Smooth muscle cell (in vitro differentiated cells): Measurements from ENCODE around the gene FRMD1. TPM values are rescaled to one million over a fixed set of nuclear protein-coding genes. Genes with fewer than 3 reads are reported as not detected.

Experiments used
- DNase-seq: peaks from one replicate; lab custom pipeline; 2025; ENCODE audit not compliant: unreplicated experiment; lab: John Stamatoyannopoulos, UW
- H2AFZ ChIP-seq: fragments of 200-600 bp; sonication (generic); 2 replicates; pipeline ENCODE4 v1.6.0; 2016; ENCODE audit warnings: antibody characterized with exemption, low read depth, mild to moderate bottlenecking
- H3F3A ChIP-seq: fragments of 200-600 bp; sonication (generic); 2 replicates; pipeline ENCODE4 v1.6.0; 2017; ENCODE audit warnings: antibody characterized with exemption, low read depth
- H3K27ac ChIP-seq: fragments of 200-600 bp; sonication (generic); 2 replicates; pipeline ENCODE4 v1.5.1; 2016; ENCODE audit warnings: low read depth, mild to moderate bottlenecking
- H3K27me3 ChIP-seq: fragments of 200-600 bp; sonication (generic); 2 replicates; pipeline ENCODE4 v1.6.1; 2016; ENCODE audit warnings: low read depth, mild to moderate bottlenecking
- H3K36me3 ChIP-seq: fragments of 200-600 bp; sonication (generic); 2 replicates; pipeline ENCODE4 v1.5.1; 2016; ENCODE audit warnings: low read depth
- H3K4me1 ChIP-seq: fragments of 200-600 bp; sonication (generic); 2 replicates; pipeline ENCODE4 v1.5.1; 2016; ENCODE audit warnings: low read depth
- H3K4me2 ChIP-seq: fragments of 200-600 bp; sonication (generic); 2 replicates; pipeline ENCODE4 v1.6.0; 2016; ENCODE audit warnings: mild to moderate bottlenecking
- H3K4me3 ChIP-seq: fragments of 200-600 bp; sonication (generic); 2 replicates; pipeline ENCODE4 v1.5.1; 2016; ENCODE audit warnings: mild to moderate bottlenecking
- H3K79me2 ChIP-seq: fragments of 200-600 bp; sonication (generic); 2 replicates; pipeline ENCODE4 v1.6.0; 2016; ENCODE audit warnings: low read depth, mild to moderate bottlenecking
- H3K9ac ChIP-seq: fragments of 200-600 bp; sonication (generic); 2 replicates; pipeline ENCODE4 v1.6.0; 2016; ENCODE audit warnings: low read depth
- H3K9me3 ChIP-seq: fragments of 200-600 bp; sonication (generic); replicated peaks from 2 replicates; pipeline ENCODE4 v1.5.1; 2016; ENCODE audit warnings: low read depth
- H4K20me1 ChIP-seq: fragments of 200-600 bp; sonication (generic); 2 replicates; pipeline ENCODE4 v1.6.0; 2016; ENCODE audit warnings: low read depth
- WGBS: methylation state at CpG from one replicate; pipeline ENCODE4 v1.1.7; 2016; ENCODE audit warnings: low lambda C conversion rate; 5-methylcytosine and 5-hydroxymethylcytosine counted together
- polyA plus RNA-seq: library from polyadenylated mRNA; unstranded; fragments of >200 nt; fragmentation: Nextera tagmentation; extraction: Ambion mirVana; gene quantifications from 2 replicates; pipeline ENCODE4 v1.2.1, GENCODE V29; 2016
- total RNA-seq: library from RNA; depleted of rRNA; stranded (reverse); fragments of >200 nt; gene quantifications from 2 replicates; pipeline ENCODE4 v1.2.3, GENCODE V29; 2014
- TF ChIP-seq, protein P1 (sequence below): fragments of 200-600 bp; sonication (generic); IDR thresholded peaks from 2 replicates; pipeline ENCODE4 v1.5.1; 2017; ENCODE audit warnings: borderline replicate concordance, mild to moderate bottlenecking, antibody characterized with exemption; ENCODE audit not compliant: insufficient read depth, poor library complexity, severe bottlenecking

The FRMD1 gene
- total and polyA plus RNA-seq, 2 experiments from 2014 or later: not detected

- DNase-seq: no peak
- H3K27me3 ChIP-seq: no peaks in the 10 kb centered on the region
- H3K4me1 ChIP-seq: no peaks in the 10 kb centered on the region
- H3K27ac ChIP-seq: no peak overlapping the region
- no peak overlapping the region for H3K4me2 ChIP-seq
- H3K9me3 ChIP-seq: no peaks in the 10 kb centered on the region
- H3K4me3 ChIP-seq: no peak overlapping the region
- H3F3A ChIP-seq: no peaks in the 10 kb centered on the region
- TF ChIP-seq, protein P1, sequence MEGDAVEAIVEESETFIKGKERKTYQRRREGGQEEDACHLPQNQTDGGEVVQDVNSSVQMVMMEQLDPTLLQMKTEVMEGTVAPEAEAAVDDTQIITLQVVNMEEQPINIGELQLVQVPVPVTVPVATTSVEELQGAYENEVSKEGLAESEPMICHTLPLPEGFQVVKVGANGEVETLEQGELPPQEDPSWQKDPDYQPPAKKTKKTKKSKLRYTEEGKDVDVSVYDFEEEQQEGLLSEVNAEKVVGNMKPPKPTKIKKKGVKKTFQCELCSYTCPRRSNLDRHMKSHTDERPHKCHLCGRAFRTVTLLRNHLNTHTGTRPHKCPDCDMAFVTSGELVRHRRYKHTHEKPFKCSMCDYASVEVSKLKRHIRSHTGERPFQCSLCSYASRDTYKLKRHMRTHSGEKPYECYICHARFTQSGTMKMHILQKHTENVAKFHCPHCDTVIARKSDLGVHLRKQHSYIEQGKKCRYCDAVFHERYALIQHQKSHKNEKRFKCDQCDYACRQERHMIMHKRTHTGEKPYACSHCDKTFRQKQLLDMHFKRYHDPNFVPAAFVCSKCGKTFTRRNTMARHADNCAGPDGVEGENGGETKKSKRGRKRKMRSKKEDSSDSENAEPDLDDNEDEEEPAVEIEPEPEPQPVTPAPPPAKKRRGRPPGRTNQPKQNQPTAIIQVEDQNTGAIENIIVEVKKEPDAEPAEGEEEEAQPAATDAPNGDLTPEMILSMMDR: no peak
- no peaks in the 10 kb centered on the region for H4K20me1 ChIP-seq
- 89% methylated on average over 7 of the region's 7 CpGs for WGBS
- H3K79me2 ChIP-seq: no peaks in the 10 kb centered on the region
- no peaks in the 10 kb centered on the region for H3K36me3 ChIP-seq
- no peak overlapping the region for H2AFZ ChIP-seq
- H3K9ac ChIP-seq: no peak overlapping the region
These were observed 45.1 kb upstream of the FRMD1 start for GRCh38 chr6:168124158-168124557.

- WGBS: 88% methylated on average over 8 of the region's 8 CpGs
- Histone ChIP-seq H3K4me3 (no peak overlapping the region), H3K4me2 (no peak overlapping the region), H3K9me3 (no peaks in the 10 kb centered on the region), H3K4me1 (no peaks in the 10 kb centered on the region), H4K20me1 (no peaks in the 10 kb centered on the region), H3K36me3 (no peaks in the 10 kb centered on the region), H2AFZ (no peak overlapping the region), H3K27me3 (no peaks in the 10 kb centered on the region), H3K27ac (no peak overlapping the region), H3F3A (no peaks in the 10 kb centered on the region), H3K79me2 (no peaks in the 10 kb centered on the region), H3K9ac (no peak overlapping the region)
- TF ChIP-seq, protein P1: no peak
- no peak for DNase-seq
These were observed 44.3 kb upstream of the FRMD1 start for GRCh38 chr6:168123165-168123911.

- TF ChIP-seq, protein P1: no peak
- H3K4me2 ChIP-seq: no peak overlapping the region
- no peaks in the 10 kb centered on the region for H3K36me3 ChIP-seq
- no peak overlapping the region for H3K4me3 ChIP-seq
- no peak overlapping the region for H2AFZ ChIP-seq
- H3F3A ChIP-seq: no peaks in the 10 kb centered on the region
- no peak overlapping the region for H3K9ac ChIP-seq
- 96% methylated on average over 9 of the region's 9 CpGs for WGBS
- no peak overlapping the region for H3K27ac ChIP-seq
- no peak for DNase-seq
- H3K27me3 ChIP-seq: no peaks in the 10 kb centered on the region
- no peaks in the 10 kb centered on the region for H4K20me1 ChIP-seq
- no peaks in the 10 kb centered on the region for H3K9me3 ChIP-seq
- no peaks in the 10 kb centered on the region for H3K79me2 ChIP-seq
- H3K4me1 ChIP-seq: no peaks in the 10 kb centered on the region
These were observed 43.5 kb upstream of the FRMD1 start for GRCh38 chr6:168122521-168122920.

DNA sequence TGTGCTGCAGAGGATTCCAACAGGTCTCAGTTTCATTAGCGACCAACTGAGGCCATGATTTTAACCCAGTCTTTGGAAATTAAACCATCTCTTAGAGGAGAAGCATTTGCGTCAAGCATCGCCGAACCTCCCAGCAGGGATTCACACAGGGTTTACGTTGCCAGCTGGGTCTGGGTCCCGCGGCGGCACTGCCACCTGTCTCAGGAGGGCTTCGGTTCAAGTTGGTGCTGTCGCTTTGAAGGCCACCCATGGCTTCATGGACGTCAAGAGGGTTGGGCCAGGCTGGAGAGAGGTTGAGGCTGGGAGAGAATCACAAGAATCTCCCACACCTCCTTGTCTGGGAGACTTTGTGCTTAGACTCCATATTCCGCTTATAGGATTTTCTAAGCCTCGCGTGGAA is 43.0 kb upstream of the FRMD1 start:
- WGBS: 97% methylated on average over 14 of the region's 14 CpGs
- H3K4me1 ChIP-seq: no peaks in the 10 kb centered on the region
- no peak overlapping the region for H3K27ac ChIP-seq
- H3K79me2 ChIP-seq: no peaks in the 10 kb centered on the region
- TF ChIP-seq, protein P1: no peak
- no peak for DNase-seq
- no peaks in the 10 kb centered on the region for H4K20me1 ChIP-seq
- H2AFZ ChIP-seq: no peak overlapping the region
- H3K9me3 ChIP-seq: no peaks in the 10 kb centered on the region
- H3K4me2 ChIP-seq: no peak overlapping the region
- H3F3A ChIP-seq: no peaks in the 10 kb centered on the region
- no peaks in the 10 kb centered on the region for H3K36me3 ChIP-seq
- H3K27me3 ChIP-seq: no peaks in the 10 kb centered on the region
- no peak overlapping the region for H3K9ac ChIP-seq
- H3K4me3 ChIP-seq: no peak overlapping the region
